DMS53 treated with DMSO at 0.1 percent for 48 hours (cell line): ENCODE results near the gene VWA2.

Source experiments
- DNase-seq: peaks from one replicate; lab custom pipeline; 2025; ENCODE audit not compliant: unreplicated experiment; lab: John Stamatoyannopoulos, UW

The VWA2 gene

DNA sequence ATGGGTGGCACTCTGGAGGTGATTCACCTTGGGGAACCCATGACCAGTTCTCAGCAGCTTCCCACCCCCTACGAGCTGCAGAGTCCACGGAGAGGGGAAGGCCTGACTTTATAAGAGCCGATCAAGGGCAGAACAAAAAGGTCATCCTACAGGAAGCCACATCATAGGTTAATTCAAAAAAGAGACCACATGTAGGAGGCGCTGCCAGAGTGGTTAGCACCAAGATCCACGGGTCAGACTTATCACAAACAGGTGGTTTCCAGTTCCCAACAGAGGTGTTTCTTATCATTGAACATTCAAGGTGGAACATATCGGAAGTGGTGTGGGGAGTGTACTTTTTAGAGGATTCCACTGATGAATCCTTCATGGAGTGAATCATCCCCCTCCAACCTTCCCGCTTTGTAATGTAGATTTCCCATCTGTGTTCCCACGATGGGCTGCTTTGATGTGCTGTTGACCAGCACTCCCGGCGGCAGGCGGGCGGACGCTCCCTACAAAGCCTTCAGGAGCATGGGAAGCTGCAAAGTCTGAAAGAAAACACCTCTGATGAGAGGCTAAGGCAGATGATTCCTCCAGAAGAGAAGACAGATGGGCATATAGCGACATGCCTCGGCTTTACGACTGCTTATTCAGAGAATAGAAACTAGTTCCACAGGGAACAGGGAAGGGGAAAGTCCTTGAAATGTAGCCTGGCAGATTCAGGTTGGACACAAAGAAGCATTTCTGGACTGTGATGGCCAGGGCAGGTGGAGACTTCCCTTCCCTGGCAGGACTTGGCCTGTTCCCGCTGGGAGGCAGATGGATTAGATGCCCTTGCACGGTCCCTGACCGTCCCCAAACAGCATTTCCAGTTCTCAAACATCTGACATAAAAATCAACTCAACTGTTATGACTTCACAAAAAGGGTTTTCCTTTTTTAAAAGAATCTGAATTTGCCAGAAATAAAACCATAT, 98.7 kb downstream of the VWA2 start:
- no peak for DNase-seq

DNA sequence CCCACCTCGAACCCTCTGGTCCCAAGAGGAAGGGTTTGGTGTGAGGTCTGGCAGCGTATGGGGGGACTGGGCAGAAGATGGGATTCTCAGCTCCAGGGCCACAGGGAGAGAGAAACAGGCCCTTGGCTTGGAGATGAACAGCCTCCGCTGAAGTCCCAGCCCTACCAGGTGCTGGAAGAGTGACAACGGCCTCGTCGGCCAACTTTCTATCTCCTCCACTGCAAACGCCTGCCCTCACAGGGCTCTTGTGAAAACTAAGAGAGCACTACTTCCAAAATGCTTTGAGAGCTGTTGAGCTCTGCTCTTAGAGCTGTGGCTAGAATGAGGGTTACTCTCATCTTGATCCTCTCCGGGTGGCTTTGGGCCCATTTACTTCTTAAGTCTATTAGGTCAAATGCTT, 101.8 kb downstream of the VWA2 start:
- no peak for DNase-seq
